K562 (cell line): ENCODE data around the gene MMEL1. TPM values are rescaled to one million over a fixed set of nuclear protein-coding genes. Genes with fewer than 3 reads are reported as not detected.

Source experiments
- ATAC-seq: fragments of 200-7000 bp; cut with Tn5 transposase; 3 replicates; pipeline ENCODE4 v1.9.1; 2020; ENCODE audit warnings: moderate library complexity
- BruUV-seq: library from RNA; stranded (reverse); fragments of 400-500 nt; replicated peaks from 2 replicates; lab custom pipeline; 2021; lab: Mats Ljungman, UMichigan
- CTCF ChIA-PET: fragments of 300-600 bp; formaldehyde crosslinking; extraction: SDS; loops from one replicate; lab custom pipeline; 2021; ENCODE audit warnings: low intra/inter-chr PET ratio; lab: Yijun Ruan, JAX
- POLR2A ChIA-PET: fragments of 300-600, 350-650 bp; sonication (Branson Sonifier 250); formaldehyde crosslinking; extraction: SDS; loops from one replicate; lab custom pipeline; 2021; ENCODE audit warnings: antibody characterized with exemption, inconsistent platforms; lab: Yijun Ruan, JAX
- DNase-seq, 4 experiments: peaks; one replicate each; pipeline versions ENCODE4 v3.0.0 to v3.0.0-alpha.2; 2011 to 2018; ENCODE audit warnings: low spot score in 3 of 4, mixed read lengths in 3 of 4; ENCODE audit errors: extremely low read depth in 1 of 4
- FAIRE-seq: peaks from 2 replicates; lab custom pipeline; 2011; peaks lifted over from hg19 to GRCh38; lab: Jason Lieb, UNC
- H2AFZ ChIP-seq: 2 replicates; pipeline ENCODE4 v1.6.0; 2011; ENCODE audit warnings: low read depth, low read length, control low read depth, inconsistent platforms
- H3K27ac ChIP-seq: fragments of 200-600 bp; 3 replicates; pipeline ENCODE4 v1.8.0; 2011; ENCODE audit warnings: low read depth, mild to moderate bottlenecking, control low read depth, inconsistent platforms, low read length, moderate library complexity, mixed read lengths; ENCODE audit errors: extremely low read depth
- H3K27me3 ChIP-seq, 2 experiments: fragments of 300-600 bp in 1 of 2; 2 replicates in 1 of 2; 3 replicates in 1 of 2; pipeline versions ENCODE4 v1.6.0 to v1.8.0; 2011; ENCODE audit warnings: inconsistent platforms in 2 of 2, low read length in 2 of 2, mild to moderate bottlenecking in 1 of 2, mixed read lengths in 1 of 2, moderate library complexity in 1 of 2; ENCODE audit not compliant: control insufficient read depth in 2 of 2, insufficient read depth in 2 of 2
- H3K36me3 ChIP-seq: fragments of 300-600 bp; 3 replicates; pipeline ENCODE4 v1.8.0; 2011; ENCODE audit warnings: mild to moderate bottlenecking, low read length, inconsistent platforms; ENCODE audit not compliant: control insufficient read depth, insufficient read depth
- H3K4me1 ChIP-seq, 2 experiments: fragments of 200-600 bp in 1 of 2; replicated peaks in 1 of 2; 2 replicates in 1 of 2; 3 replicates in 1 of 2; pipeline versions ENCODE4 v1.5.1 to v1.8.0; 2011; ENCODE audit warnings: inconsistent platforms in 2 of 2, low read length in 2 of 2, mild to moderate bottlenecking in 1 of 2, mixed read lengths in 1 of 2, moderate library complexity in 1 of 2; ENCODE audit not compliant: control insufficient read depth in 2 of 2, insufficient read depth in 2 of 2
- H3K4me2 ChIP-seq: 2 replicates; pipeline ENCODE4 v1.6.1; 2011; ENCODE audit warnings: low read length, control low read depth, inconsistent platforms, mixed read lengths; ENCODE audit not compliant: insufficient read depth
- H3K4me3 ChIP-seq: fragments of 200-600 bp; sonication (generic), shearing (Covaris generic); 2 replicates; pipeline ENCODE4 v1.5.1; 2016; ENCODE audit warnings: control low read depth, inconsistent platforms
- H3K79me2 ChIP-seq: fragments of 200-600 bp; 3 replicates; pipeline ENCODE4 v1.8.0; 2011; ENCODE audit warnings: low read length, inconsistent platforms; ENCODE audit not compliant: control insufficient read depth, insufficient read depth
- H3K9ac ChIP-seq, 2 experiments: 2 replicates each; pipeline versions ENCODE4 v1.6.0 to v1.6.1; 2011; ENCODE audit warnings: low read depth in 2 of 2, low read length in 2 of 2, control low read depth in 1 of 2, inconsistent platforms in 1 of 2, mild to moderate bottlenecking in 1 of 2, mixed read lengths in 1 of 2; ENCODE audit not compliant: insufficient read depth in 1 of 2
- H3K9me1 ChIP-seq: one replicate; pipeline ENCODE4 v1.6.0; 2011; ENCODE audit warnings: inconsistent platforms, mild to moderate bottlenecking, low read length, moderate library complexity; ENCODE audit not compliant: control insufficient read depth, insufficient read depth
- H3K9me3 ChIP-seq: replicated peaks from 2 replicates; pipeline ENCODE4 v1.5.1; 2011; ENCODE audit warnings: low read depth, low read length, inconsistent platforms; ENCODE audit not compliant: control insufficient read depth, insufficient read depth
- H4K20me1 ChIP-seq: replicated peaks from 2 replicates; pipeline ENCODE4 v1.6.1; 2011; ENCODE audit warnings: low read length, inconsistent platforms, mixed read lengths; ENCODE audit not compliant: control insufficient read depth, insufficient read depth
- CEBPB ChIP-seq: fragments of 450-650 bp; IDR thresholded peaks from 2 replicates; pipeline ENCODE4 v1.6.1; 2016; ENCODE audit warnings: missing genetic modification characterization, missing compliant biosample characterization
- JUN ChIP-seq, 2 experiments: sonication (generic) in 1 of 2; formaldehyde crosslinking in 1 of 2; IDR thresholded peaks; 2 replicates each; pipeline versions ENCODE4 v1.6.1 to v1.8.0; 2012 to 2022; ENCODE audit warnings: borderline replicate concordance in 2 of 2, mild to moderate bottlenecking in 2 of 2, improper control_type of control experiment in 1 of 2, low read depth in 1 of 2, low read length in 1 of 2, missing genetic modification reagents in 1 of 2
- KLF6 ChIP-seq: fragments of 250-450 bp; sonication (Bioruptor Pico); IDR thresholded peaks from 2 replicates; pipeline ENCODE4 v1.4.0; 2020; ENCODE audit warnings: mild to moderate bottlenecking, moderate library complexity, borderline replicate concordance
- MYC ChIP-seq, 2 experiments: fragments of 250-450 bp in 1 of 2; sonication (Bioruptor Pico) in 1 of 2; IDR thresholded peaks; 2 replicates each; pipeline versions ENCODE4 v1.5.1 to v1.6.1; 2012 to 2021; ENCODE audit warnings: low read depth in 2 of 2, borderline replicate concordance in 1 of 2, improper control_type of control experiment in 1 of 2, low read length in 1 of 2, mild to moderate bottlenecking in 1 of 2, moderate library complexity in 1 of 2
- NR3C1 ChIP-seq: sonication (generic); formaldehyde crosslinking; IDR thresholded peaks from 2 replicates; pipeline ENCODE4 v1.8.1; 2022; ENCODE audit warnings: missing genetic modification reagents
- PHB ChIP-seq: fragments of 250-450 bp; sonication (Bioruptor Pico); IDR thresholded peaks from 2 replicates; pipeline ENCODE4 v1.5.0; 2021
- SETDB1 ChIP-seq: IDR thresholded peaks from one replicate; pipeline ENCODE4 v1.6.1; 2012; ENCODE audit warnings: low read length, control low read depth, inconsistent platforms
- ZNF408 ChIP-seq: fragments of 250-450 bp; sonication (Bioruptor Pico); IDR thresholded peaks from 2 replicates; pipeline ENCODE4 v1.4.0; 2020; ENCODE audit warnings: low read depth, mild to moderate bottlenecking, moderate library complexity
- WGBS: fragments of 100-300 bp; shearing (Covaris generic); methylation state at CpG from one replicate; pipeline ENCODE4 v1.1.6; 2016; ENCODE audit warnings: low coverage, mixed read lengths; ENCODE audit not compliant: insufficient coverage; ENCODE audit errors: missing lambda C conversion rate; 5-methylcytosine and 5-hydroxymethylcytosine counted together
- in situ Hi-C: fragments of 300-500 bp; cut with MboI; formaldehyde crosslinking; loops from 4 replicates; pipeline ENCODE4 v1.15.0; 2018; ENCODE audit warnings: inconsistent platforms, mixed read lengths
- intact Hi-C: fragments of 100-400 bp; cut with micrococcal nuclease; formaldehyde crosslinking; loops from 2 replicates; pipeline ENCODE4 v1.14.2; 2022
- polyA plus RNA-seq, 8 experiments: library from polyadenylated mRNA; depleted of rRNA in 4 of 8; stranded (reverse) in 5 of 8; unstranded in 3 of 8; fragments of >200 nt; fragmentation: Nextera tagmentation in 2 of 8; fragmentation: Illumina TruSeq in 1 of 8; extraction: Ambion mirVana in 2 of 8; extraction: Trizol in 1 of 8; gene quantifications; 2 replicates each; pipeline versions ENCODE4 v1.2.1 to v1.2.3, GENCODE V29; 2011 to 2014; ENCODE audit warnings: inconsistent platforms in 1 of 8, missing spikeins in 1 of 8
- total RNA-seq, 7 experiments: library from RNA; depleted of rRNA in 6 of 7; stranded (reverse); fragments of >200 nt in 6 of 7; fragmentation: Illumina TruSeq in 2 of 7; extraction: Trizol in 2 of 7; gene quantifications; 2 replicates each; pipeline versions ENCODE4 v1.2.1 to v1.2.3, GENCODE V29; 2011 to 2021; ENCODE audit warnings: low replicate concordance in 1 of 7
- TF ChIP-seq, protein P1 (sequence below): sonication (generic); formaldehyde crosslinking; IDR thresholded peaks from 2 replicates; pipeline ENCODE4 v1.8.0; 2022; ENCODE audit warnings: mild to moderate bottlenecking, missing genetic modification reagents
- TF ChIP-seq, protein P2 (sequence below): sonication (generic); formaldehyde crosslinking; IDR thresholded peaks from 2 replicates; pipeline ENCODE4 v1.8.1; 2023; ENCODE audit warnings: mild to moderate bottlenecking, missing genetic modification reagents, moderate library complexity
- TF ChIP-seq, protein P3 (sequence below): fragments of 450-650 bp; IDR thresholded peaks from 2 replicates; pipeline ENCODE4 v1.6.1; 2017; ENCODE audit warnings: antibody characterized with exemption

MMEL1 gene
- total and polyA plus RNA-seq, 9 of the 15 experiments (the other 6 are each of a cell fraction or from before 2014, with no cell fraction given): not detected

DNA sequence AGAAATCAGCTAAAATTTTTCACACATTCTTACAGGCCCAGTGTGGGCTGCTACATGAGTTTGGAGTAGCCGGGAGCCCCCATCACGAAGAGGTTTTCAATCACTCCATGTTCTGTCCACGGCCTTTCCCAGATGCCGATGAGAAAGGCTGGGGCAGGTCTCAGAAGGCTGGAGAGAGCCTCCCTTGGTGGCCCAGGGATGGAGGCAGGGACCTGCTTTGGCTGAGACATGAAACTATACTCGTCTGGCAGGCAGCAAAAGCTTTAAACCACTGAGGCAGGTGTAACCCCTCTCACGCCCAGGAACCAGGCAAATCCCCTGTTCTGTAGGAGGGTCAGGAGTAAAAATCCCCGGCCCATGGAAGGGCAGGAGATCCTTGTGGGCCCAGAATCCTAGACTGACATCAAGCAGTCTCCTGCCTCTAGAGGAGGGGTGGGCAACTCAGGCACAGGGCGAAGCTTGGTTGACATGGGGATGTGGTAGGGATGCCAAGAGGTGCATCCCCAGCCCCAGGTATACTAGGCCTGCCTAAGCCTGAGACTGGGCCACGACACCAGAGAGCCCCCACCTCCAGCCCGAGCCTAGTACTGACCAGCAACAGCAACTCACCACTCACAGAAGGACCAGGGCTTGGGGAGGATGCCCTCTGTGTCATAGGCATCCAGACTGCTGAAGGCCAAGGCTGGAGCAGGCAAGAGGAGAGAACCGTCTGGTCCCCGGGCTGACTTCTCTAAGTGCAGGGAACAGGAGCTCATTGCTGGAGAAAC is 9.1 kb downstream of the MMEL1 start:
- Histone ChIP-seq H3K9me1 (no peaks in the 10 kb centered on the region), H2AFZ (no peak overlapping the region), H3K79me2 (no peaks in the 10 kb centered on the region), H3K36me3 (no peaks in the 10 kb centered on the region), H3K4me2 (no peak overlapping the region), H4K20me1 (no peaks in the 10 kb centered on the region), H3K4me1 (peaks cover 4% of the 10 kb centered on the region in 2 experiments; a peak in 3 of 5 replicates), H3K9ac (no peak overlapping the region), H3K4me3 (no peak overlapping the region), H3K27ac (no peak overlapping the region), H3K9me3 (no peaks in the 10 kb centered on the region), H3K27me3 (peaks cover 2 to 31% of the 10 kb centered on the region in 2 experiments; a peak in 4 of 5 replicates)
- ATAC-seq (no peak; the same call in 2 of the 3 replicates), DNase-seq (no peak), FAIRE-seq (no peak)
- ChIA-PET CTCF (no interaction called here), POLR2A (interaction anchor here (0.7 kb wide), 1 partner anchor 22 kb away, joined by 3 read pairs; no protein-coding TSS in a partner anchor)
- in situ Hi-C loops: no loop called here
- intact Hi-C loops: no loop called here
- 7% methylated on average over 12 of the region's 12 CpGs for WGBS
- BruUV-seq: no TSS peak
- TF ChIP-seq KLF6 (CRISPR knock-in tag) (no peak), ZNF408 (CRISPR knock-in tag) (no peak), PHB (CRISPR knock-in tag) (no peak), MYC (IDR thresholded peaks at IDR 0.05; ENCODE audit: low read depth, low read length) (no peak), MYC (CRISPR knock-in tag; IDR thresholded peaks at IDR 0.05; ENCODE audit: borderline replicate concordance, low read depth) (no peak), JUN (IDR thresholded peaks at IDR 0.05; ENCODE audit: borderline replicate concordance, low read depth, low read length) (no peak), JUN (CRISPR knock-in tag; IDR thresholded peaks at IDR 0.05; ENCODE audit: borderline replicate concordance) (no peak), SETDB1 (no peak), NR3C1 (no peak), CEBPB (no peak)
- TF ChIP-seq, protein P1, sequence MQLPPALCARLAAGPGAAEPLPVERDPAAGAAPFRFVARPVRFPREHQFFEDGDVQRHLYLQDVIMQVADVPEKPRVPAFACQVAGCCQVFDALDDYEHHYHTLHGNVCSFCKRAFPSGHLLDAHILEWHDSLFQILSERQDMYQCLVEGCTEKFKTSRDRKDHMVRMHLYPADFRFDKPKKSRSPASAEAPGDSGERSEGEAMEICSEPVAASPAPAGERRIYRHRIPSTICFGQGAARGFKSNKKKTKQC: no peak
- TF ChIP-seq, protein P2, sequence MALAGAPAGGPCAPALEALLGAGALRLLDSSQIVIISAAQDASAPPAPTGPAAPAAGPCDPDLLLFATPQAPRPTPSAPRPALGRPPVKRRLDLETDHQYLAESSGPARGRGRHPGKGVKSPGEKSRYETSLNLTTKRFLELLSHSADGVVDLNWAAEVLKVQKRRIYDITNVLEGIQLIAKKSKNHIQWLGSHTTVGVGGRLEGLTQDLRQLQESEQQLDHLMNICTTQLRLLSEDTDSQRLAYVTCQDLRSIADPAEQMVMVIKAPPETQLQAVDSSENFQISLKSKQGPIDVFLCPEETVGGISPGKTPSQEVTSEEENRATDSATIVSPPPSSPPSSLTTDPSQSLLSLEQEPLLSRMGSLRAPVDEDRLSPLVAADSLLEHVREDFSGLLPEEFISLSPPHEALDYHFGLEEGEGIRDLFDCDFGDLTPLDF: no peak
- TF ChIP-seq, protein P3, sequence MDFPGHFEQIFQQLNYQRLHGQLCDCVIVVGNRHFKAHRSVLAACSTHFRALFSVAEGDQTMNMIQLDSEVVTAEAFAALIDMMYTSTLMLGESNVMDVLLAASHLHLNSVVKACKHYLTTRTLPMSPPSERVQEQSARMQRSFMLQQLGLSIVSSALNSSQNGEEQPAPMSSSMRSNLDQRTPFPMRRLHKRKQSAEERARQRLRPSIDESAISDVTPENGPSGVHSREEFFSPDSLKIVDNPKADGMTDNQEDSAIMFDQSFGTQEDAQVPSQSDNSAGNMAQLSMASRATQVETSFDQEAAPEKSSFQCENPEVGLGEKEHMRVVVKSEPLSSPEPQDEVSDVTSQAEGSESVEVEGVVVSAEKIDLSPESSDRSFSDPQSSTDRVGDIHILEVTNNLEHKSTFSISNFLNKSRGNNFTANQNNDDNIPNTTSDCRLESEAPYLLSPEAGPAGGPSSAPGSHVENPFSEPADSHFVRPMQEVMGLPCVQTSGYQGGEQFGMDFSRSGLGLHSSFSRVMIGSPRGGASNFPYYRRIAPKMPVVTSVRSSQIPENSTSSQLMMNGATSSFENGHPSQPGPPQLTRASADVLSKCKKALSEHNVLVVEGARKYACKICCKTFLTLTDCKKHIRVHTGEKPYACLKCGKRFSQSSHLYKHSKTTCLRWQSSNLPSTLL: no peak
